Glomerular visceral epithelial cell (primary cell): Measurements from ENCODE around the gene PKP4.

Source experiments
- DNase-seq: peaks from one replicate; pipeline ENCODE4 v3.0.0-alpha.2; 2016; ENCODE audit errors: extremely low spot score

Gene PKP4

DNA sequence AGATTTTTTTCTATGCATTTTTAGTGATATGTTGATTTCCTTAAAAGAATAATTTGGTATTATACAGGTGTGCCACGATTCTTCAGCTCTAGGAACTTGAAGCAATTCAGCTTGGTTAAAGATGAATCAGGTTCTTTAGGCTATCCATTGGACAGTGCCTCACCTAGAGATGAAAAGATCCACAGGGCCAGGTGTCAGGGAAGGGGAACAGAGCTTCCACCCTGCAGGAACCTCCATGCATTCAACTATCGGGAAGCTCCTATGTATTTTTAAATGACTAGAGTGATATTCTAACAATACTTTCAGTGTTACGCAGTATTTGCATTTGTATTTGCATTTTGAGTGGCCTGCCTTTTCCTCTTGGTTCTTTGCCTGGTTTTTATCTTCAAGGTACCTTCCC, 40.2 kb downstream of the PKP4 start:
- DNase-seq: no peak

DNA sequence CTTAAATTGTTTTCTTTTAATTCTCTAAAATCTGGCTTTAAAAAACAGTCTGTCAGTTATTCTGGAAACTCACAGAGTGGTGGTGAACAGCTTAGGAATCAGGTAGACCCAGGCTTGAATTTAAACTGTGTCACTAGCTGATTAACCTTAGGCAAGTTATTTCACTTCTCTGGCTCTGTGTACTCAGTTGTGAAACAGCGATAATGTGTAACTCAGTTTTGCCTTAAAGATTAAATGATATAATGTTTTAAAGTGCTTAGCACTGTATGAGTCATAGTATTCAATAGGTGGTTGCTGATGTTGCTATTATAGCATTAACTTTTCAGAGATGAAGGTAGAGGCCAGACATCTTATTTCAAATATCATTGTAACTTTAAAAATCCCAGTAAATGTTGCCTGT, 40.7 kb downstream of the PKP4 start:
- peak; percentile 39 for DNase-seq

DNA sequence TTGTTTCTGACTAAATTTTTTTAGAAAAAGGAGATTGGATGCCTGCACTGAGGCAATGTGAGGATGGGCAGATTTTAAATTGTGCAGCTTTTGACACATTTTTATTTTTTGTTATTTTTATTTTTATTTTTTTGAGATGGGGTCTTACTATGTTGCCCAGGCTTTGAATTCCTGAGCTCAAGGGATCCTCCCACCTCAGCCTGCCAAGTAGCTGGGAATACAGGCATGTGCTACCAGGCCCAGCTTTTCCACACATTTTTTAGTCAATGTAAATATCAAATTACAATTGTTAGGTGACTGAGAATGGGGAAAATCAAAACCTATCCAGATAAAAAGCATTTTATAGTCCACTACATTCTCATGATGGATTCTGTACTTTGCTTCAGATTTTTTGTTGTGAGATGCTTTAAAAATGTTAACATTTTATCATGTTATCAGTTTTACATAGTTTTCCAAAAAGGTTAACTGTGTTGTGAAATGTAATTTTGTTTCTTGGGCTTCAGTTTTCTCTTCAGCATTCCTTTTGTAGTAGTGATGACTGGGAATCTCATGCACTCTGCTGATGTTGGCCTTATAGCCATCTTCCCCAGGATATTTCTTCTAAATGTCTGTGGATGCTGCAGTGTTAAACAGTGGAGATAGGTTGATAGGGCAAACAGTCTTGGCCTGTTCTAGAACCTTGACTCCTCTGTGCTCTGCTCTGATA, 41.4 kb downstream of the PKP4 start:
- DNase-seq: no peak

DNA sequence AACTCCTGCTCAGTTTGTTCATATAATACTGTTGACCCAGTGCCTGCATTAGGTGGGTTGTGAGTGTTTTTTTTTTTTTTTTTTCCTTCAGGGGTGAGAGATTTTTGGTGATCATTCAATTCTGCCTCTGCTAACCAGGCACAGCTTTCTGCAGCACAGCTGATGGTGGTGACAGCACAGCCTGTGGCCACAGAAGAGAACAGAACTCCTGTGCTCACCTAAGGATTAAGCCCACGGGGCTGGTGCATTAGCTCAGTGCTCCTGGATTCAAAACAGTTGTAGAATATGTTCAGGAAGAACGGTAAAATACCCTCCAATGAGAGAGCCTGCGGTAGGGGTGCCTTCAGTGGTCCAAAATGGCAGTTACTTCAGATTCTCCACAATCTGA, 42.0 kb downstream of the PKP4 start:
- no peak for DNase-seq

DNA sequence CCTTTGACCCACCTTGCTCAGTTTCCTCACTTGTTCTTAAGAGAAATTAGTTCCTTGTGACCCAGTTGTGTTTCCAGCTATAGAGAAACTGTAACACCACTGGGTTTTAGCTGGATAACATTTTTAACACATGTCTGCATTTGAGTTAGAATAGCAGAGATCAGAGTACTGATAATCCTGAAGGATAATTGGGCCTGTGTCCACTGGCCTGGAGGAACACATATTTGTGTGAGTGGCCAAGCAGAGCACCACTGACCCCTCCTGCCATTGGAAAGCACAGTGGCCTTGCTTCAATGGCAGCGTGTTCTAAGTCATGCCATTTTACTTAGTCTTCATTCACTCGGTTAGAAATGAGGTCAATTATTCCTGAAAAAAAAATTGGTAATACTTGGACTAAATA, 42.6 kb downstream of the PKP4 start:
- no peak for DNase-seq

DNA sequence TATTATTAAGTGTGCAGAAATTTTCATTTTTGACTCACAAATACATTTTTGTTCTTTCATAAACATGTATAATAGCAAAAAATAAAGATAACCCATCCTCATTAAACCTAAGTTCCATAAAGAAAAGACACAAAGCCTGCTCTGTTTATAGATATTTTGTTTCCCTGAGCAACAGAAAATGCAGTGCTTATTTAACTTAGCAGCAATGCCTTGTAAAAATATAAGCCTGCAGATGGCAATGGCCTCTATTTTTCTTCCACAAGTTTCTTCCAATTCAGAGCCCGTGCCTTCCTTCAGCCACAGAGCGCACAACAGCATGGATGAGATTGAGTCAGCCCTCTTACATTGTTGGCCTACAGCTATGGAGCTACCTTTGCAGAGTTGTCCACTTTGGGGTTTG, 43.6 kb downstream of the PKP4 start:
- no peak for DNase-seq

DNA sequence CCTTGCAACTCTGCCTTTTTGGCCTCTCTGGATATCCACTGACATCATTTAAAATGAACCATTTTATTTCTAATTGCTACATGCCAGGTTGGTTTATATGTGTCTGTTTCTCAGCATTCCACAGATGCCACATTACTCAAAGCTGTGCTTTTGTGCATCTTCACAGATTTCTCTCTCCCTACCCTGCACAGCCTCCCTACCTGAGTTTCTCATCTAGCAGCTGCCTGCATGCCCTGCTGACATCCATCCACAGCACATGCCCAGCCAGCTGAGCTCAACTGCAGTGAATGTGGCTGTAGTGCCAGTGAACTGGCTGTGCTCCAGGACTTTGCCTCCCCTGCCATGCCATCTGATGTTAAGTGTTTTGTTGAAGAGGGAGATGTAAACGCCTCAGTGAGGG, 44.5 kb downstream of the PKP4 start:
- DNase-seq: peak; percentile 64

DNA sequence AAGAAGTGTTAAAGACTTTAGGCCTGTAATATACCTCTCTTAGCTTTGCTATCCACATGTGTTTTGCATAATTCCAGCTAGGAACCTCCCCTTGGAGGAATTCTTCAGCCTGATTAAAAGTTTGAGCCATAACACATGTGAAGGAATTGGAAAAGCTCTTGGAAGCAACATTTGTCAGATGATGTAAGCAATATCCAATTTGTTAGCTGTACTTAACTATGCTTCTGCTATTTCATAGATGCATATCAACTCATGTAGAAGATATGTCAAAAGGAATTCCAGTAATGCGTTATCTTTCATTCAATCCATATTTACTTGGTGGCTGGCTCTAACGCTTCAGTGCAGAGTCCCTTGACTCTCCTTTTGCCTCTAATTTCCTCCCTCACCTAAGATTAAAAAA, 46.2 kb downstream of the PKP4 start:
- peak; percentile 37 for DNase-seq

DNA sequence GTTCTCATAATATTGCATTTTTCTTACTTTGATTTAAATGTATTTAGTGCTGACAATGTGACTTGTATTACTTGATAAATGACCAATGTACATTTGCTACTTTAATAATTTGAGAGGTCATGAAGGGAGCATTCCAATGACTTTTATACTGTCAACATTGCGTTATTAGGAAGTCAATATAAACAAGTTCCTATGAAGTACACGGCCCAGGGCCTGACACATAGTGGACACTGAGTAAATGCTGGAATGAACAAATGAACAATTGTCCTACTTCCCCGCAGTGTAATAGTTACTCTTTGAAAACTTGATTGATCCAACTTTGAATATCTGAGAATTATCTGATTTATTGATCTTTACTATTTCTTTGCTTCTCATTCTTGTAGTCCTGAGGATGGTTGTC, 47.3 kb downstream of the PKP4 start:
- DNase-seq: no peak

DNA sequence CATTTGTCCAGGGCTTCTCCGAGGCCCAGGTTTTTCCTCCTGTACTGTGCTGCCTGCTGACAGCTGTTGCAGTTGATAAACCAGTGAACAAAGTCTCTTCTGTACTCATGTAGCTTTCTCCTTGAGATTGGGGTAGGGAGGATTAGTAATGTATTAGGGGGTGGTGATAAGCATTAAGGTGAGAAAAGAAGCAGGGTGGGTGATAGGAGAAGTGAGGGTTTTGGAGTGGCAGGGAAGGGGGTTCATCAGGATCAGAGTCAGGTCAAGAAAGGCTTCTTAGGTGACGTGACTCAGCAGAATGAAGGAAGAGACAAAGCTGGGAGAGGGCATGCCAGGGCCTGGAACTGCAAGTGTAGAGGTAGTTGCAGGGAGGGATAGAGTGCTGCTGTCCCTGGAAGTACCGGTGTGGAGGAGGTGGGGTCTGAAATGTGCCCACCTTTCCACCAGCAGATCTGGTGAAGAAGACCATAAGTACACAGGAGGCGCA, 48.7 kb downstream of the PKP4 start:
- no peak for DNase-seq

DNA sequence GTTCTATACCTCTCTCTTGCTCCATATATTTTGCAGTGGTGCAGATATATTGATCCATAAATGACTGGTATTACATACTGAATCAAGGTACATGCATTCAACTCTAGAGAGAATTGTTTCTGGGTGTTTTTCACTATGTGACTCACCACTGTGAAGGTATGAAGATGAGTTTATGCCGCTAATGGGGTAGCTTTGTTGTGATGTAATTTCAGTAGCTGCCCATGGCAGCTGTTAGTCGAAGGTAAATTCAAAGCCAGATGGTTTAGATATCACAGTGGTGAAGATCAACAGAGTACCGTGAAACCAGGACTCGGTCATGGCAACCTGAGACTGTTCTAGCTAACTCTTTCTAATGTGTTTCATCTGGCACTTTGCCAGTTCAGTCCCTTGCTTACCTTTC, 50.4 kb downstream of the PKP4 start:
- no peak for DNase-seq

DNA sequence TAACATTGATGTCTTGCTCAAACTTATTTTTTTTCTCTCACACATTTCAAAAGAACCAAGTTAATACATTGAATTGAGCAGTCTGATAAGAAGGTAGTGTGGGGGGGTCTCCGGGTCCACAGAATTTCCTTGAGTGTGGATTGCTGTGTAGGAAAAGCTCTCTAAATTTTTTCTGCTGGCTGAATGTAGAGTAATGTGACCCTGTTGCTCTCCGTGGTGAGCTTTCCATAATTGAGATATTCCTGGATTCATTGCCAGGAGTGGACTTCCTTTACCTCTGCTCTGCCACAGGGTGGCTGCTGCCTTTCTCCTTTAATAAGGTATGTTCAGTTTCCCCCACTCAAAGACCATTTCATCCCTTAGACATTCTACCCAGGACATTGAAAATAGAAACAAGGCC, 50.9 kb downstream of the PKP4 start:
- DNase-seq: no peak

DNA sequence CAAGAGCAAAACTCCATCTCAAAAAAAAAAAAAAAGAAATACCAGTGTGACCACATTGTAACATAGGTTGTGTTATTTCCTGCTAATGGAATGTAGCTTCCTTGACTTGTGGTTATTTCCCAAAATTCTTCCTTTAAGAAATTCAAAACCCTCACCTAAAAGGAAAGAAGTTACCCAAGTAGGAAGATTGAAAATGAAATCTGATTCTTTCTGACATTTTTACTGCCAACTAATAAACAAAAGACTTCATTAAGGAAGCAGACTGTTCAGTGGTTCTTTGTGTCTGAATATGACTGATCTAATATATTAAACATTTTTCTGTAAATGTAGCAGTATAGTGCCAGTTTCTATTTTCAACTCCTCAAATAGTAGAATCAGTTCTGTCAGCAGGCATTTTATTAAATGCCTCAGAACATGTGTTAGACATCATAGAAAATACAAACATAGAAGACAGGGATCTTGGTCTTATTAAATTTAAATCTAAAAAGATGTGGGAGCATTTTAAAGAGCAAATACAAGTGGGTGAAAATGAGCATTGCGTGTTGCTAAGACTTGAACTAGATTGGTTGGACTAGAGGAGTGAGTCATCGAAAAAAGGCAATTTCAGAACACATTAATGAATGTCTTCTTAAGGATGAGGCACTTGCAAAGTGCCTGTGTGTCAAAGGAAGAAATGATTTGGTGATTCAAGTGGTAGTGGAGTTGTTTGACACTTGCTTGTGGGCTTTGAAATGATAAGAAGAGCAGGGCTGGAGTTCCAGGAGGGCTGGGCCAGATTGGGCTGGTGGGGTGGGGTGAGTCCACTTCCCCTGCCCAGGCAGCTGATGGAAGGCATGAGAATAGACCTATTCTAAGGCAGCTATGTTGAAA, 53.4 kb downstream of the PKP4 start:
- no peak for DNase-seq

DNA sequence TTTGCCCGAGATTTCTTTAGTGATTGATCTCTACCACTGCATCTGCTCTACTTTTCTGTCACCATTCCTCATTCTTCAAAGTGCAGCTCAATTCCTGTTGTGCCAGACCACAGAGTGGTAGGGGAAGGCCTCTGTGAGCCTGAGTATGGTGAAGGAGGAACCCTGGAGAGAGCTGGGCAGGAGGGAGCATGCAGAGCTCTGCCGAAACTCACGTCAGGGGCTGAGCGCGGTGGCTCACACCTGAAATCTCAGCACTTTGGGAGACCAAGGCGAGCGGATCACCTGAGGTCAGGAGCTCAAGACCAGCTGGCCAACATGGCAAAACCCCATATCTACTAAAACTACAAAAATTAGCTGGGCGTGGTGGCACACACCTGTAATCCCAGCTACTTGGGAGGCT, 54.1 kb downstream of the PKP4 start:
- no peak for DNase-seq

DNA sequence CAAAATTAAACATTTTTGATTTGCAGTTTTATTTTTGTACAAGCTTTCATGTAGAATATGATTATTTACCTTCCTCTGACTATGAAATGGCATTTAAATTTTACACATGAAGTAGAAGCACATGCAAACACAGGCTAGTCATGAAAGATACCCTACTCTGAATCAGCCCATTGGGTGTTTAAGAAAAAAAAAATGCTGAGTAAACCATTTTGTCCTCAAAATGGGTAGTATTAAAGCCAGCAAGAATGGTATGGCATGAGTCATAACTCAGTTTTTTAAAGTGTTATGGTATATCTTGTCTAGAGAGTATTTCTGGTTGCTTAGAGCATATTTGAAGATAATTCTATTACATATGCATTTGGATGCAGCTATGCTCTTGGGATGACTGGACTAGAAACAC, 55.0 kb downstream of the PKP4 start:
- no peak for DNase-seq

DNA sequence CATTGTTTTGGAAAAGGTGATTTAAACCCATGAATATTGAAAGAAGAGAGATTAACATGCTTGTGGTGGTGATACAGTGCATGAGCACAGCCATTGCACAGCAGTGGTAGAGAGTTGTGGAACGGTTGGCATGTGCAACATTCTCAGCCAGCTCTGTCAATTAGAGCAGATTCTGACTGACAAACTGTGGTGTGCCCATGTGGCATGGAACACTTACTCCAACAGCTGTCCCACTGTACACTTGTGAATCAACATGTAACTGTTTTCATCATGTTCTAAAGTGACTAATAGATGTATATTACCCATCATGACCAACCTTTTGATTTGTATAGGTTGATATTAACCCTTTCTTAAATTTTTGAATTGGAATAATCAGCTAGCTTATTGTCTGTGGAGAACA, 55.6 kb downstream of the PKP4 start:
- no peak for DNase-seq

DNA sequence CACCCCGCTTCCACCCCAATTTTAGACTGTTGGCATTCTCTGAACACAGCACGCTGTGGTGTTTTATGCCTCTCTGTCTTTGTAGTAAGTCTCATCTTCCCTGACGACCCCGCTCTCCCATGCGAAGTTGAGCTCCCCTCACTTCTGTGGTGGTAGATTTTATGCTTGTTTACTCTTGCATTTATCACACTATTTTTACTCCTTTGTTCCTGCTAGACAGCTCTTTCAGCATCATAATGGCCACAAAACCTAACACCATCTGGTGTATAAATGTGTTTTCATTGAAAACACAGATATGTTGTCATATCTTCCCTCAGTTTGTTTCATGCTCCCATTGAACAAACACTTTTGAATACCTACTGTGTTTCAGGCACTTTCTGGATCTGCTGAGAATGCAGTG, 57.1 kb downstream of the PKP4 start:
- no peak for DNase-seq

DNA sequence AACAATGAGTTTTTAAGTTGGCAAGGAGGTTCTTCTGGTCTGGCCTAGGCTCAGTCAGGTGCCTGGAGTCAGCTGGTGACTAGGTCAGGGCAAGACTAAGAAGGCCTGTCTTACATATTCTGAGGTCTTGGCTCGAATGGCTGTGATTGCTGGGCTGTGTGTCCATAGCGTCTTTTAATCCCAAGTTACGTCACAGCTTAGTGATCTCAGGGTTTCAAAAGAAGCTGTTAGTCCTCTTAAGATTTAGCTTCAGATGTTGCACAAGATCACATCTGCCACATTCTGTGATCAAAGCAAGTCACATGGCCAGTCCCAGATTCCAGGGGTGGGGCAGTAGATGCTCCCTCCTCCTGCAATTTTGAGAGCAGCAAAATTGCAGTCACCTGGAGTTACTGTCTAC, 61.3 kb downstream of the PKP4 start:
- peak; percentile 36 for DNase-seq

DNA sequence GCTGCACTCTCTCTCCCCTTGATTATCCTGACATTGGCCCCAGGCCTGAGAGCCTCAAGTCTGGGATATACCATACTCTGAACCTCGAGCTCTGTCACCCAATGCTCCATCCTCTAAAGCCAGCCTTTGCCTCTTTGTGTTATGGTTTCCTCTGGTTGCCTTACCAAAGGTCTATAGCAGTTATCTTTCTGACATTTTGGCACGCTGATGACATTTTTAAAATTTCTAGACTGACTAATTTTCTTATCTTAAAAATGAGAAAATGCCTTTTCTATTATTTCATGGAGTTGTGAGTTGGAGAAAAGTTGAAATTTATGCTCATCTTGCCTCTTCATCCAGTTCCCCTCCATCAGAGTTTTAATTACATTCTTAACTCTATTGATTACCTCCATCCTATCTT, 62.7 kb downstream of the PKP4 start:
- DNase-seq: no peak

DNA sequence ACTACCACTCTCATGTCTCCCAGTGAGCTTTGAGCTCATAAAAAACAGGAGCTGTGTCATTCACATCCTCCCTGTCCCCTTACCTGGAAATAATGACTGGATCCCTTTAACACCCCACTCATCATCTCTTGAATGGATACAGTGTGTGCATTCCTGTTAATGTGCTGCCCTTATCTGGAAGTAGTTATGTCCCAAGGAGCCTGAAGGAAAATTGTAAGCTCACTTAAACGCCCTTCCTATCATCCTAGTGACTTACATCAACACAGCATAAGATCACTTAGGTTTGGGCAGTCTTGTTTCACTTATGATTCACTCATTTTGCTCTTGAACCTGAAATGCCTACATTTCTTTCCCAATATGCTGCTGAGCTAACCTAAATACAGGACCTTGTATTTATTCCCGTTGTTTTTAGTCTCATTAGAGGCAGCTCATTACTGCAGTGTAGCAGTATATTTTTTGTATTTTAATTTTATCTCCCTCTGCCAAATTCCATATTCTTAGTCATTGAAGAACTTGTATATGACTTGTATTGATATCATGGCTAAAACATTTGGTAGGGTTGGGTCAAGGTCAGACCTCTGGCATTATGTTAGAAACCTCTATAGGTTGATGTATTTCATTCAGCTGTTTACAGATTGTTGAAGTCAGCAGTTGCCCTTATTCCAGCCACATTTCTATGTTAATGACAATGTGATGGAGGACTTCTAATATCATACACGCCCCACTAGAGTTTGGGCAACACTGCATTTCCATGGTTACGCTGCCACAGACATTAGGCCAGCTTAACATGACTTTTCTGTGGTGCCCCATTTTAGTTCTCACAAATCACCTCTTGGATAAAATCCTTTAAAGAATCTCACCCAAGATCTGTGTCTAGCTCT, 72.9 kb downstream of the PKP4 start:
- no peak for DNase-seq

DNA sequence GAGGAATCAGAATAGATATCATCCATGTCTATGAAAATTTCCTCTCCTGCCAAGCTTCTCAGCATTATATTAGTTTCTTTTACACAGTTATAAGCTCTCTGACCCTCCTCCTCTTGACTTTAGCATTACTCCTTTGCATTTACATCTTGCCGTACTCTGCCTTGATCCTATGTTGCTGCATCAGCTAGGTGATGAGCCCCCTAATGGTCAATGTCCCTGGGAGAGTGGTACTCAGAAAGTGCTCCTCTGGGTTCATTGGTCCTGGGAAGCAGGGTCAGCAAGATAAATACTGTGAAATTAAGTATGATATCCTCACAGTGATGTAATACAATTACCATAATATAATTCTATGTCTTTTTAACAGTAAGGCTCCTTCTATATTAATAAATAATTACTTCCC, 74.1 kb downstream of the PKP4 start:
- no peak for DNase-seq

DNA sequence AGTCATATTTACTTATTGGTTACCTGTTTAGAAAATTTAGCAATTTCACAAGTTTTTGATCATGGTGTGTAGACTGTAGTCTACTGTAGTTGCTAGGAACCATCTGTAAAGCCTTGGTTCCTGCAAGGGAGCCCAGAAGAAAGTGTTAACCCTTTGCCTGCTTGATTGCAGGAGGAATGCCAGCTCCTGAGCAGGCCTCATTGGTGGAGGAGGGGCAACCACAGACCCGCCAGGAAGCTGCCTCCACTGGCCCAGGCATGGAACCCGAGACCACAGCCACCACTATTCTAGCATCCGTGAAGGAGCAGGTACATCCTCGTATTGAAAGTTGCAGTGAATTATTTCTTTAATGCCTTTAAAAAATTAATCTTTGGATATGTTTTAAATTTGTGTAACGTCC, 76.3 kb downstream of the PKP4 start:
- DNase-seq: no peak
